GM18858 (cell line): ENCODE measurements around the gene VAPB.

Experiments
- ATAC-seq: cut with Tn5 transposase; IDR thresholded peaks from one replicate; pipeline ENCODE4 v1.9.1; 2021; ENCODE audit not compliant: unreplicated experiment

Gene VAPB

DNA sequence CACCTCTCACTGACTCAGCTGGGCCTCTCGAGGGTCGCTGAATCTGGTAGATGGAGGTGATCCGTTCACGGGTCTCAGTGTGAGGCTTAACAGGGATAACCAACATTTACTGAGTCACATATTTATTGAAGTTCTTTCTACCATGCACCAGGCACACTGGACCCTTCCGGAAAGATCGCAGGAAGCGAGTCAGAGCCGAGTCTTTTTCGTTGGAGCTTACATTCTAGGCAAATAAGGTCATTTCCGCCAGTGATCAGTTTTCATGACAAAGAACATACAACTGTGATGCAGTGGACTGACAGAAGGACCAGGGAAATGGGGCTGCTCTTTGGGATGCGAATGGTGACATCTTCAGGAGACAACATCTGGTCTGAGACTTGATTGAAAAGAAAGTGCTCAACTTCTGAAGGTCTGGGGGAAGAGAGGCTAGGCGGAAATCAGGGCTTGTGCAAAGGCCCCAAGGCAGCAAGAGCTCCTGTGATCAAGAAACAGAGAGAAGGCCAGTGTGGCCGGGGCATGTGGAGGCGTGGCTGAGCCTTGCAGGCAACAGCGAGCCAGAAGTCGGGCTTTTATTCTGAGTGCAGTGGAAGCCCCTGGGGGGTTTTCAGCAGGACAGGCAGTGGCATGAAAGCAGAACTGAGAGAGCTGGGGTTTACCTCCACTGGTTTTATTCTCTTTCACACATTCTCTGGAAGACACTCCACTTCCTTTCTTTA lies 69.5 kb downstream of the VAPB start:
- peak; percentile 95 for ATAC-seq

DNA sequence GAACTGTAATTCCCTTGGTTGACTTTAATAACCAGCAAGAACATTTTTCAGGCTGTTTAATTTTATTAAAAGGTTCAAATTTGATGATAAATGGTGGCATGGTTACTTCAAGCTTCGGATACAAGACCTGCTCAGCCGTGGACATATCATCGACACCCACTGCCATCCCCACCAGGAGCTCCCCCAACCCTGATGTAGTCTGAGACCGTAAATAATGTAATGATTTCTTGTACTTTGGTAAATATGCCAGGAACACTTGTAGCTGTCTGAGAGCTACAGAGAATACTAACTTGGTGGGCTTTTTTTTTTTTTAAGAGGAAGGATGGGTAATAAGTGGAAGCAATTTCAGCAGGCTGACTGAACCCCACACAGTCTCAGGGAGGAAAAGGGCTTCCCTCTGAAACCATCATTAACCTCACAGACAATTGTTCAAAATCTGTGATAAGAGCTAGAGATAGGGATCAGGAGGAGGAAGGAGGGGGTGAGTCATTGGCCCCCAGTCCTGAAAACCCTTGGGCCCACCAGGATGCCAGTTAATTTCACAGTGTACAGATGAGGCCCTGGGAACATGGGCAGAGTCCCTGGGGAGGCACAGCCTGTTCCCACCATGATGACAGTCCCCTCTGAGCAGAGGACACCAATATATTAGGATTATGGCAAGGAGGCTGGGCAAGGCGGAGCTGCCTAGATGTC lies 70.2 kb downstream of the VAPB start:
- peak; percentile 22 for ATAC-seq

DNA sequence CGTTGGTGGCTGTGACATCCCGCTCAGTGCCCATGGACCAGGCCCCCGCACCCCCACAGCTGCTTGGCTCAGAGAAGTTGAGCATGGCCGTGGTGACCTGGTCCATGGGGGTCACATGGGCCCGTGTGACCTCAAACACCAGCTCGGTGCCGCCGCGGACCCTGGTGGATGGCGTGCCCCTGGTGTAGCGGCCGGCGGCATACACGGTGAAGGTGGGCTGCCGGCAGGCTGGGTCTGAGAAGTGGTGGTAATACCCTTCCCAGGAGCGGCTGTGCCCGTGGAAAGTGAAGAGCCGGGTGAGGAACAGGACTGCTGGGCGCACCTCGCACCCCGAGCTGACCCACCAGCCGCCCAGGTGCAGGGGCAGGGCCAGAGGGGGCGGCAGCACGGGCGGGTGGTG lies 72.1 kb downstream of the VAPB start:
- ATAC-seq = no peak

DNA sequence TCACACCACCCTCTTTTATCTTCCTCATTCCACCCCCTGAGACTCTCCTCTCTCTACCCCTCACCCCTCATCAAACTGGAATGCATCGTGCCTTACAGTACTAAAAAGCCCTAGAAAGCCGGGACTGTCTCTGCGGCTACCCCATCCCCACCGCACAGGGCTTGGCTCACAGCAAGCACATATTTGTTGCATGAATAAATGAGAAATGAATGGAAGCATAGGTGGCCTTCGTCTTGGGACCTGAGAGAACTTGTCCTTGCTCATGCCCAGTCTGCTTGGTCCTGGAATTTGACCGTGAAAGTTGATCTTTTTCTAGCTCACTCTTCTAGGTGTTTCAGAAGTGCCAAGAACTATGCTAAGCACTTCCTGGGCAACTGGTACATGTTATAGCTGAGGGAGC lies 72.9 kb downstream of the VAPB start:
- ATAC-seq = no peak

DNA sequence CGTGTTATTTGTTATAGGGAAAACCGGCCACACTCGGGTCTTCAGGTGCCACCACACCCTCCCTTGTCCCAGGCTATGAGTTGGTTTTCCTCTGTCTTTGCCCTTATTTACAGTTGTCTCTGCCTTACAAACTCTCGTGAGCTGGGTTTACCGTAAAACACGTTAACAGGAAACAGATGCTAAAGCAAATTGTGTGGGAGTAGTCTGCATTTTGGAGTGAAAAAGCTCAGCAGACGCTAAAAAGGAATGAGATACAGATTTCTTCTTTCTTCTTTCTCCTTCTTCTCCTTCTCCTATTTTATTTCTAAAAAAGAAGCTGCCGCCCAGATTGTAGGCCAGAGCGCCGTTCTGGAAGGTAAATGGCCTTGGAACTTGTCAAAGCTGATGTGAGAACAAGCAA lies 74.2 kb downstream of the VAPB start:
- ATAC-seq = no peak

DNA sequence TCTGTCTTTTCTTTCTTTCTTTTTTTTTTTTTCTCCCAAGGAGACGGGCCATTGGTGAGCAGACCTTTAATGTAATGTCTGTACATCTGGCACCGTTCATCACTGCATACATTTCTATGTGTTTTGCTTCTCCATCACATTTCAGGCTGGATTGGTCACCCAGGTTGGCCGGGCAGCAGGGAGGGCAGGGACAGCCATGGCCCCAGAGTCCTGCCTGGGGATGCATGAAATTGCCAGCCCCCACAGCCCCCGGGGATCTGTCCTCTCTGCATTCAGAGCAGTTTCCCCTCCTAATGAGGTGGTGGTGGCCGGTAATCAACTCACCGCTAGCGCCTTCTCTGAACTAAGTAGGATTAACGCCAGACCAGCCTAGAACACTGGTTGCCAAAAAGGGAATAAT lies 75.8 kb downstream of the VAPB start:
- no peak for ATAC-seq

DNA sequence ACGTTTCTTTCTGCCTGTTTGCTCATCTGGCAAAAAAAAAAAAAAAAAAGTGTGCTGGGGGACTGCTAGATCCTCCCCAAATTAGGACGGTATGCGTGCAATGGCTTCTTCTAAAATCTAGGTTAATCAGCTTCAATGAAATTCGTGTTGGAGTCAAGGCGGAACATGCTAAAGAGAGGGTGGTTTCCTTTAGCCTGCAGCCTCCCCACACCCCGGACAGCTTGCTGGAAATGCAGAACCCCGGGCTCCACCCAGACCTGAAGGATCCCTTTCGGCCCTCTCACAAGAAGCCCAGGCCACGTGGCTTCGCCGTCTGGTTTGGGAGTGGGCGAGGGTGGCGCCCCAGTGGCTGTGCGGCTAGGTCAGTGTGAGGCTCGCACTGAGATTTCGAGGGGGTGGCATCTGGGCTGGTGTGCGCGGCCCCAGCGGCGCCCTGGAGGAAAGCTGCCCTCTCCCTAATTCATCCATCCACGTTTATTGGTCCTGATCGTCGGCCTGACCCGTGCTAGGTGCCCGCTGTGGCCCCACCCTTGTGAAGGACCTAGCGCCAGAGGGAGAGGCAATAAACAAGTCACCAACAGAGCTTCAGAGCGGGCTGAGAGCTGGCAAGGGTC lies 77.2 kb downstream of the VAPB start:
- no peak for ATAC-seq

DNA sequence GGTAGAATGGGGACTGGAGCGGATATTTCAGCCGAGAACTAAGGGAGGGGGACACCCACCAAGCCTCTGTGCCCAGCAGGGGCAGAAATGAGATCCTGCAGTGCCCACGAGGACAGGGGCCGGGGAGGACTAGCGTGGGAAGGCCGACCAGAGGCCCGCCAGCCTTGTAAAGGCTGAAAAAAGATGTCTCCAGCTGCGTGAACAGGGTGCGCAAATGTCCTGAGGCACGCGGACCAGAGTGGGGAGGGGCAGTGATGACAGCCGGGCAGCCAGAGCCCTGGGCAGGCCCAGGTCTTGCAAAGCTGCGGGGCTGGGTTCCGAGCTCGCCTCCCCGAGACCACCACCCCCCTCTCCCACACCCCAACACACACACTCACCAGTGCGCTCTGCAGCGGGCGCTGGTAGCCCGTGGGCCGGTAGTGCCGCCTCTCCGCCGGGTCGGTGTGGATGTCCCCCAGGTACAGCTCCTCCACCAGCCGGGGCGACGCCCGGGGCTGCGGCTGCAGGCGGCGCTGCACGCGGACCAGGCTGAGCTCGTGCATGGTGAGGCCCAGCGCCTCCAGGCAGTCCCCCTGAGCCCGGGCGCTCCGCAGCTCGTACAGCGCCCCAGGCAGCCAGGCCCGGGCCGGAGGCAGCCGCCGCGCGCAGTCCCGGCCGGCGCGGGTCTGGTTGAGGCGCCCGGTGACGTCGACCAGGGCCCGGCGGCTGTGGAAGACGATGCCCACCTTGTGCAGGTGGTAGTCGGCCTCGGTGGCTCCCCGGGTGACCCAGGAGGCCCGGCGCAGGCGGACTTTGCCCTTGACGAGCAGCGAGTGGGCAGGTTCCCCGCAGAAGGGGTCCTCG lies 77.9 kb downstream of the VAPB start:
- no peak for ATAC-seq

DNA sequence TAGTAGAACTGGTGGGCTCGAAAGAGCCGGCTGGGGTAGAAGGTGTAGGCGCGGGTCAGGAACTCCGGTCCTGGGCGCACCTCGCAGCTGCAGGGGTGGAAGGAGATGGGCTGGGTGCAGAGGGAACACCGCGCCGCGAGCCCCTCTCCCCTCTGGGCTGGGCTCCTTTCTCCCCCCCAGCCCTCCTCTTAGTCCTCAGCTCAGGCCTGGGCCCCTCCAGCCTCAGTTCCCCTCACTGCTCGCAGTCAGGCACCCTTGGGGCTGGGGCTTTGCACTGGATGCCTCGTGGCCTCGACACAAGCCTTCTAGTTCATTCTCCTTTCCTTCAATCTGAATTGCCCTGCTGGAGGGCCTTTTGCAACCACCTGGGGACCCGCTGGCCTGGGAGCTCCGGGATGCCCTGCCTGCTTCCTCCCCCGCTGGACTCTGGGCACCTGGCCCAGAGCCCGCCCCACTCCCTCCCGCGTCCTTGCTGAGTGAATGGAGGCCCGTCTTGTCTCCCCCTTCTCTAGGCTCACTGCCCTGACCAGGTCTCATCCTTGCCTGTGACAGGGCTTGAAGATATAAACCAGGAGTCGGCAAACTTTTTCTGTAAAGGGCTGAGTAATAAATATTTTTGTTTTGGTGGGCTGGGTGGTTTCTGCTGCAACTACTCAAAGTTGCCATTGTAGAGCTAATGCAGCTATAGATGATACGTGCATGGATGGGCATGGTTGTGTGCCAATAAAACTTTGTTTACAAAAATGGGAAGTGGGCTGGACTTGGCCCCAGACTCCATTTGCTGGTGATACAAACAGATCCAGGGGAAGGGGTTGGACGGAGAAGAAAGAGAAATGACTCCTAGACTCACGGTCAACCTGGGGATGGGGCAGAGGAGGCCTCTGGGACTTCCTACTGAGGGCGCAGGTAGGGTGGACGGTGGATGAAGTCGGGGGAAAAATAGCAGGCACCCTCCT lies 78.8 kb downstream of the VAPB start:
- ATAC-seq = no peak

DNA sequence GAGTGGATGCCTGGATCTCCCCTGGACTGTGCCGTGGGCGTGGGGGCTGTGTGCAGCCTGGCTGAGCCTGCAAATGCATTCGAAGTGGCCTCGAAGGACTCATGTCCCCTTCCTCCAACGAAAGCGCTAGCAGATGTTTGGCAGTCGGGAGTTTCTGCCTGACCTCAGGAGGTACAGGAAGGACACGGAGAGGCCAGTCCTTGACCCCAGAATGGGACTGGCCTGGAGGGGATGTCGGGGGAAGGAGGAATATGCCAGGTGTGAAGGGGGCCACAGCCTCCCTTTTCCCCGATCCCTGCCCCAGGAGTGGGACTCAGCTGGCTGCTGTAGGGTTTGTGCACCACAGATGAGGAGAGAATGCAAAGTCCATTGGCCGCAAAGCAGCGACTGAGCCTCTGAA lies 80.6 kb downstream of the VAPB start:
- no peak for ATAC-seq

DNA sequence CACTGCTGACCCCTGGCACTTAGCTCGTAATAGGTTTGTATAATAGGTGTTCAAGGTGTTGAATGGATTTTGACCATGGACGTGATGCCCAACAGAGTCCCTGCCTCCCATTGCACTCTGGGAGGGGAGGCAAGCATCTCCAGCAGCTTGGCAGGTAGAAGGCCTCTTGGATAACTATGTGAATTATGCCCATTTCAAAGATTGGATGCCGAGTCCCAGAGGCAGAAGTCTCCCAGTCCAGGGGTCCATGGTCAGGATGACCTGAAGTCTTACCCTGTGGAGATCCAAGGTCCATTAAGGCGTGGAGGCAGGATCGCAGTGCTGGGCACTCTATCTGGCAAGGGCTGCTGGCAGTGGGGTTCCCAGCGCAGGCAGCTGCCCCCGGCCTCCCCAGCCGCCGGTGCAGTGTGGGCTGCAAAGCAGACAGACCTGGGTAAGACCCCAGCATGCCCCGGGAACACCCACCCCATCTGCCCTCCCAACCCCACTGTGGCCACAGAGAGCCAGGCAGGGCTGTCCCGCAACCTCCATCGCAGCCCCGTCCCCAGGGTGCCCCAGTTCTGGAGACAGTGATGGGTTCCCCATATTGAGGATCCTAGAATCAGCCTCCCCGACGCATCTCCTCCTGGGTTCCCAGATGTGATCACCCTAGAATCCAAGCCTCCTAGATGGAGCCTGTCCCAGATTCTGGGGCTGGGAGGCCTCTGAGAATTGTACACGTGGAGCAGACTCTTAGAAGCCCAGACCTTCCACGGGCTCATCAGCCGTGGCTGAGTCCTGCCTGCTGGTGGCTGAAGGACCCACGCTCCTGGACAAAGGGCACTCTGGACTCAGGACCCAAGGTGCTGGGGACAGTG lies 81.5 kb downstream of the VAPB start:
- ATAC-seq = no peak

DNA sequence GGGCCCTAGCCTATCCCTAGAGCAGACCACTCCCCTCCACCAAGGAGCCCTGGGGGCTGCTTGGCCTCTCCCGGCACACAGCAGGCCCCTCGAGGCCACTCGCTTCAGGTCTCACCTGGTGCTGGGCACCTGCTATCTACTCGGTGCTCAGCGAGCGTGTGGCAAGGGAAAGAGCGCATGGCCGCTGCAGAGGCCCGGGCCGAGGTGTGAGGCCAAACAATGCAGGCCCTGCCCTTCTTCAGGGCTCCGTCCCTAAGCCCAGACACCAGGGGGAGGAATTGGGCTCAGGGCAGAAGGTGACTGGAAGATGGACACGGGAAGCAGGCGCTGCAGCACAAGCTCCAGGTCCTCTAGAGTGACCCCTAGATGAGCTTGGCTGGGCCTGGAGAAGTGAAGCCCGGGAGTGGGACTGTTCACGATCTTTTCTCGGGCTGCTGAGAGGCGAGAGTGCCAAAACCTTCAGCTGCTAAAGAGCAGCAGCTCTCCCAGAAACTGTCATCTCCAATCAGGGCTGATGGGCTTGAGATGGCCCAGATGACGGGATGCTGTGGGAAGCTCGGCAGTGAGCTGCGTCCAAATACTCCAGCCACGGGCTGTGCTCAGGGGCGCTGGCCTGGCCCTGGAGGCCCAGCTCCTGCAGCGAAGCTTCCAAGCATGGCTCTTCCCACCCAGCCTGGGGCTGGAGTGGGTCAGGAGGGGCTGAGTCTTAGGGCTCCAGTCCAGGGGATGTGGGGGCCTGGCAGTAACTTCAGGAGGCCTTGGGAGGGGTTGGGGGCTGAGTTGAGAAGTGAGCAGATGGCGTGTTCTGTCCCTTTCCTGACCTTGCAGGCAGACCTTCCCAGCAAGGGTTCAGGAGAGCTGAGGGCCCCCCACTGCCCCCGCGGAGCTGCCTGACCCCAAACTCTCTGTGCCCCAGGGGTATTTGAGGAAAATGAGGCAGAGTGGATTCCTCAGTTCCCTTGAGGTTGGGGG lies 82.5 kb downstream of the VAPB start:
- ATAC-seq = no peak

DNA sequence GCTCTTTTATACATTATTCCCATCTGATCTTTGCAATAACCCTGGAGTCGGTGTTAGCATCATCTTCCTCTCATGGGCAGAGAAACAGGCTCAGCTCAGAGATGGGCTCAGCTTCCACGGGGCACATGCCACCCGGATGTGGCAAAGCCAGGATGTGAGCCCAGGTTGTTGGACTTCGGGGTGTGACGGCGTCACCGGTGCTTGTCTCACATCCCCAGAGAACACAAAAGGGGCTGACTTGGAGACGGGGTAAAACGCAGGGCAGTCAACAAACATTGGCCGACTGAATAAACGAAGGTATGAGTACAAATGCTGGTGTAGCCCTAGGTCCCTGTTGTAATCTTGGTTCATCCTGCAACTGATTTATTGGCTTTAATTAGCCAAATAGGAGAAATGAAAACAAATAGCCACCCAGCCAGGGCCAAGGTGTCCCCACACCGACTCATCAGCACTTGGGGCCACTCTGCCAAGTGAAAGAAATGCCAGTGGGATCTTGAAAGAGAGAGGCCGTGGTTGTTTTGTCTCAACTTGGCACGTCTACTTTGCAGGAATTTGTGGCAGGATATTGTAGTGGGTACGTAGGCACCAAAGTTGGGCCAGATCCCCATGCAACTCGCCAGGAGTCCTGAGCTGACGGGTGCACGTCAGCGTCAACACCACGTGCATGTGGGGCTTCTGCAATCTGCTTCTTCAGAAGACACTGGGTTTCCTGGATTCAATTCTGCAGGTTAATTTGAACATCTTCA lies 83.4 kb downstream of the VAPB start:
- no peak for ATAC-seq

DNA sequence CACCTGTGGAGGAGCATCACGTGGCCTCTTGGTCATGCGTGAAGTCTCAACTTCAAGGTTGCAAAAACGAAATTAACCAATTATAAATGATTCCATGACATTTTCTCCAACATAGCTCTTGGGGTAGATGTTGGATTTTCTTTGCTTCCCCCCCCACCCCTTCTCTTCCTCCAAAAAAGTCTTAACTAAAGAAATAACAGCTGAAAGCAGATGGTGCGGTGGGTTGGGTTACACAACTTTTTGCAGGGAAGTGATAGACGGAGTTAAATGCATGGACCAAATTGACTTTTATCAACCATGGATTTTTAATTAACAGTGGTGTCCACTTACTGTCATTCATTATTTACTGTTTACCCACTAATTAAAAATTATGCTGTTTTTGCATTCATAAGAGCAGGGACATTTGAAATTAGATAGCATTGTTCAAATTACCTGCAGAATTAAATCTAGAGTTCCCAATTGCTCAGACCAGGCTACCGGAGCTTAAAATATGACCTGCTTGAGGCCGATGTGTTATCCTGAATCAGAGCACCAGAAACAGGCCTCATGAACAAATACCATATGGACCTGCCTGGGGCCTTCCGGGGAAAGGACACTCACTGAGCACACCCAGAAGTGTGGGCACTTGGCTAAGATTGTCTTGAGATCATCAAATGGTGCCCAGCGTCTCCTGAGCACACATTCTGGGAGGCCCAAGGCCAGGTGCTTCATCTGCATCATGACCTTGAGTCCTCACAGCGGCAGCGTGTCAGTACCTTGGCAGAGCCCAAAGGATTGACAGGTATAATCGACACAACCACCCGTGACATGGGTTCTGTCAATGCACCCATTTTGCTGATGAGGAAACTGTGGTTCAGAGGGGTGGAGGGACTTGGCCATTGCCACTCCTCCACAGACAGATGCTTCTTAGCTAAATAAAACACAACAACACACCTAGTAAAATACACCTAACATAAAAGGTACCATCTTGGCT lies 84.7 kb downstream of the VAPB start:
- ATAC-seq = no peak

DNA sequence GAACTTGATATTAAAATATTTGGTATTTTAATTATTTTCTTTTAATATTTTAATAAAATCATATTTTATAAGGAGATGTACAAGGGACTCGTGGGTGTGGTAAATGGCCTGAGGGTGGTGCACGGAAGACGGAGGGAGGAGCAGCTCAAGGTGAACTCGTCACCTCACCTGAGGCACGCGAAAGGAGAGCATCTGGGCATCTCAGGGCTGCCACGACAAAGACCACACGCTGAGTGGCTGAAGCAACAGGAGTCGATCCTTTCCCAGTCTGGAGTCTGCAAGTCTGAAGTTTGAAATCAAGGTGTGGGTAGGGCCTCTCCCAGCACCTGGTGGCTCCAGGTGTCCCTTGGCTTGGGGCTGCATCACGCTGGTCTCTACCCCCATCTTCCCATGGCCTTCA lies 86.4 kb downstream of the VAPB start:
- no peak for ATAC-seq

DNA sequence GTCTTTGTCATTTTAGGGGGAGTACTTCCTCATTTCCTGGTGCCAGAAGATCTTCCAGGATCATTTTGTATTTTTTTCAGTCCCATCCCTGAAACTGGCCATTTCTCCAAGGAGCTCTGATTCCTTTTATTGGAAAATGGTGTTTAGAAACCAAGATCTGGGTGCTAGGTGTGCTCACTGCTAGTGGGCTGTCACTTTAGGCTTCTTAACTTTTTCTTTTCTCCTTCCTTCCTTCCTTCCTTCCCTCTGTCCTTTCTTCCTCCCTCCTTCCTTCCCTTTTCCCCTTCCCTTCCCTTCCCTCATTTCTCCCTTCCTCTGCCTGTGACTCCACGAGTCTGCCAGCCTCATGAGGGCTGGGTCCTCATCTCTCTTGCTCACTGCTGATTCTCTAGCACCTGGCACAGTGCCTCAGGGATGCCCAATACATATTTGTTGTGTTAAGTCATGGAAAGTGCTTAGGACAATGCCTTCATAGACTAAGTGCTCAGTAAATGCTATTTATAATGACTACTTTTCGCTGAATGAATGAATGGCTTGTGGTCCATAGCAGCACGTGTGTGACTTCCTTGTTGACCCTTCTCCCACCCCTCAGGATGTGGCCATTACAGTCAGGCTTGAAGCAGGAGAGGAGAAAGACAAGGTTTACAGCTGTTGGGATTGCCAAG lies 89.2 kb downstream of the VAPB start:
- ATAC-seq = no peak
